Suppressor macrophage treated with lipopolysaccharide for 4 hours (primary cell): ENCODE data around the gene MED8.
"Not testable (repeated sequence)": the region's sequence is repeated elsewhere in the genome, so short reads cannot be mapped to it uniquely, and the experiment has no call there.

Experiments used
- DNase-seq: peaks from one replicate; pipeline ENCODE4 v3.0.0-alpha.2; 2020

The MED8 gene

DNA sequence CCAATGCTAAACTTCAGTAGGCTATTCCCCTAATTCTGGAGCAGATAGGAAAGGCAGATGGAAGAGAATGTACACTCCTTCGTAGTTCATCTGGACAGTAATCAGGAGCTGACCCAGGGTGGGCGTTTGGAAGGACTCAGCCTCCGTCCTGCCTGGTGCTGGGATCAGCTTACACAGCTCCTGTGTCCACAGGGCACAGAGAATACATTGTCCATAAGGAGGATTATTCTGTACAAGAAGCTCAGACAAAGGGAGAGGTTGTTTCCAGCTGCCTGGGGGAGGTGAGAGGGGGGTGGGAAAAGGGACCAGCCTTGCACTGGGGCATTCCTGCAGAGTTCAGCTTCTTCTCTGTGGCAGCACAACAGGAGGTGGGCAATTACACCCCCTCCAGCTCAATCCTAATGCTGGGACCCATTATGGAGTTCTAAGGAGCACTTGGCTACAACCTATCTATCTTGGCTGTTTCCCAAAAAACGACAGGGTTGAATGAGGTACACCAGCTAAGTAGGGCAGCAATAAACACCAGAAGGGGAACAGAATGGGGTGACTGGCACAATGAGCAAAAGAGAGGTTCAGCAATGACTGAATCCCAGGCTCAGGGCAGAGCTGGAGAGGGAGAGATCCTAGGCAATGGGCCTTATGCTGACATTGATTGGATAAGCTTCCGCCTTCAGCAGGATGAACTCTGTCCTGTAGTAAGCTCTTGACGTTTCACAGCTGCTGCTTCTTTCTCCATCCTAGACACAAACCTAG, 7.4 kb downstream of the MED8 start:
- DNase-seq = no peak

DNA sequence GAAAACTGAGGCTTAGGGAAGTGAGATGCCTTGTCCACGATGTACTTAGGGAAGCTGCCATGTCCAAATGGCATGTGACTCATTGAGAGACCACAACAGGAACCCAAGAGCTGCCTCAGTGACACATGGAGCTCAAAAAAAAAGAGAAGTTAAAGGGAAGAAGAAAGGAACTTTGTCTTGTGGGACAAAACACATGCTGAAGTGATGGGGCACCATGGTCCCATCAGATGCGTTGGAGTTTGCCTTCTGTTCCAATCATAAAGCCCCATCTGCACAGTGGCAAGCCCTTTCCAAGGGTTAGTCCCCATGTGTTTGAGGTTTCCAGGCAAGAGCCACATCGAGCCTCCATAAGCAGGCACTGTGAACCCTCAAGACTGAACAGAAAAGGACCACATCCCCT, 8.0 kb downstream of the MED8 start:
- DNase-seq = peak; percentile 90

DNA sequence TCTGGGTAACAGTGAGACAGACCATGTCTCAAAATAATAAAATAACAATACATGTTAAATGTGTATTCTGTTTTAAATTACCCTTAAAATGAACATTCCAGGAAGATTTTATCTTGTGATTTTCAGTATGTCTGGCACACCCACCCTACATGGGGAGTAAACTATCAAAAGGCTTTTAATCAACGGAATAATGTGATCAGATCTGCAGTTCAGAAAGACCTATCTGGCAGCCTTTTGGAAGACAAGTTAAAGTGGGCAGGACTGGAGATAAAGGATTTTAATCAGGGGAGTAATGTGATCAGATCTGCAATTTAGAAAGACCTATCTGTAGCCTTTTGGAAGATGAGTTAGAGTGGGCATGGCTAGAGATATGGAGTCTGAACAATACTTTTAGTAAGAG, 10.1 kb downstream of the MED8 start:
- DNase-seq = no peak

DNA sequence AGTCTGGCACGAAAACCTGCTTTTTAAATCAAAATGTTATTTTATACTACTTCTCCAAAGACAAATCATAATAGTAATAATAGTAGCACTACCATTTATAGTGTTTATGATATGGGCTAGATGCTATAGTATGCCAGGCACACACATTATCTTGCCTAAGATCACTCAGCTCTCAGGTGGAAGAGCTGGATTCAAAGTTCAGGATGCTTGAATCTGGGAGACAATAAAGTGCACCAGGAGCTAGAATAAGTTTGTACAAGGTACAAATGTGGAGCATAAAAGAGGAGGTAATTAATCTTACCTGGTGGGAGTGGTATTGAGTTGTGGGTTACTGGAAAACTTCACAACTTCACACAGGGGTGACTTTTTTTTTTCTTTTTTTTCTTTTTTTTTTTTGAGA, 11.8 kb downstream of the MED8 start:
- no peak for DNase-seq

DNA sequence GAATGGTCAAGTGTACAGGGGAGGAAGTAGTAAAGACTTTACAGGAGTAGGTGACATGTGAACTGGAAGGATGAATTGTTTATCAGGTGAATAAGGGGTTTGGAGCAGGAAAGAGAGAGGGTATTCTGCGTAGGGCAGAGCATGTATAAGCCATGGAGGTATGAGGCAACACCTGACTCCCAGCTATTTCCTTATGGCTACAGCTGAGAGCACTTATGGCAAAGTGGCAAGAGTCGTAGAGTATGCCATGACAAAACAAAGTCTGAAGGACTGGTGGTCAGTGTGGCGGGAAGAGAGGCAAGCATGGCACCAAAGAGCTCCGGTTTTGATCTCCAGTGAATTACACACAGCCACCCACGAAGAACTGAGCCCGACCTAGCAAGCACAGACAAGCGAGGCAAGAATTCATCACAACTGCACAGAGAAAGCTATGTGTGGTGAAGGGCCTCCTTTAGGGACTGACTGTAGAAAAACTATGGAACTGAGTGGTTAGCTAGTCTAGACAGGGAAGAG, 12.8 kb downstream of the MED8 start:
- DNase-seq = no peak

DNA sequence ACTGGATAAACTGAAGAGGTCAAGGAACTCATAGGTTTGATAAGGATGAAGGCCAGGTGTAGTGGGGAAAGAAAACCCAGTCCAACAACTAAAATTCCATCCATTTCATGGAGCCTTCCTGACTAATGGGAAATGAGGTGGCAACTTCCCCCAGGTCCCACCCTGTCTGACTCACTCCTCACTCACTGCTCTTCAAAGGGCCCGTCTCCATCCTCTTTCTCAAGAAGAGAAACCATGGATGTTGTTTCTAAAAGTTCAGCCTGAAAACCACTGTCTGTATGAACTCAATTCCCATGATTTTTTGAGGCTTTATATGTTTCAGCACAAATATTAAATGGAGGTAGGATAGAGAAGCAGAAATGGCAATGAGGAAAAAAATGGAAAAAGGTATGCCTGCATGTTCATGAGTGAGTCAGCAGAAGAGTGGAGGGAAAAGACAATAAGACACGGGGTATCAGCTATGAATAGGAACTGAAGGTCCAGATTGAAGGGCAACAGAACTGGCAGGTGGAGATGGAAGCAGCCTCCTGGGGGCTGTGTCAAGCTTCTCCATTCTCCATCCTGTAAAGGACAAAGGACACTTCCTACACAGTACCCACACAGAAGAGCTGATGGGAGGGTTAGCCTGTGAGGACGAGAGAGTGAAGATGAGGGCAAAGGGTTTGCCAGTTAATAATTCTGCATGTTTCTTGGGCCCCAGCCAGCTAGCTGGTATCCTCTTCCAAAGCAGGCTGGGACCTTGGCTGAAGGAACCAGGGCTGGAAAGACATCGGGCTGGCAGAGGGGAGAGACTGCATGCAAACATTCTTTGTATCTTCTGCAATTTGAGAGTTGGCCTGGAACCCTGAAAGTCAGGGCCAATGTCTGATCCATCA, 16.3 kb downstream of the MED8 start:
- peak; percentile 46 for DNase-seq

DNA sequence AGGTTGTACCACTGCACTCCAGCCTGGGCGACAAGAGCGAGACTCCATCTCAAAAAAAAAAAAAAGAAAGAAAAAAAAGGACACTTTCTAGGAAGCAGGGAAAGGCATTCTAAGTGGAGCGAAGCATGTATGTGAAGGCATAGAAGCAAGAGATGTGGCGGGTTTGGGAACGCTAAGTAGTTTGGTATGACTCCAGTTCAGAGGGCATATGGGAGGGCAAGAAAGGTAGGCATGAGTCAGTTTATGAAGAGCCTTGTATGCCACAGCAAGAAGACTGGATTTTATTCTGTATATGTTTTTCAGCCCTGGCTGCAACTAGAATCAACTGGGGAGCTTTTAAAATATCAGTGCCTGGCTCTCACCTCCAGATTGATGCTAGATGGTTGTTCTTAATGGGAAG, 17.4 kb downstream of the MED8 start:
- no peak for DNase-seq

DNA sequence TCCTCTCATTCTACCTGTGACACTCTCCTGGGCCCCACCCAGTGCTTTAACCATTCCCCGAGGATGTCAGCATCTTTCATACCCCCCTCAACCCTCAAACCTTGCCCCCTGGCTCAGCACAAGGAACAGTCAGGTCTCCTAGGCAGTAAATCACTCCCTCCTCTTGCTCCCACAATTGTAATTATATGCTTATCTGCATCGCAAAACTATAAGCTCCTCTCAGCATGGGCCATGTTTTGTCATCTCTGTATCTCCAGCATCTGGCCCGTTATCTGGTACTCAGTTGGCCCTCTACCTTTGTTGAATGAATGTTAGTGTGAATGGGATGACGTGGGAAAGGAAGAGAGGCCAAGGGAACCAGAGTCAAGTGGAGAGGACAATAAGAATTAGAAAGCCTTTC, 19.0 kb downstream of the MED8 start:
- DNase-seq = no peak

DNA sequence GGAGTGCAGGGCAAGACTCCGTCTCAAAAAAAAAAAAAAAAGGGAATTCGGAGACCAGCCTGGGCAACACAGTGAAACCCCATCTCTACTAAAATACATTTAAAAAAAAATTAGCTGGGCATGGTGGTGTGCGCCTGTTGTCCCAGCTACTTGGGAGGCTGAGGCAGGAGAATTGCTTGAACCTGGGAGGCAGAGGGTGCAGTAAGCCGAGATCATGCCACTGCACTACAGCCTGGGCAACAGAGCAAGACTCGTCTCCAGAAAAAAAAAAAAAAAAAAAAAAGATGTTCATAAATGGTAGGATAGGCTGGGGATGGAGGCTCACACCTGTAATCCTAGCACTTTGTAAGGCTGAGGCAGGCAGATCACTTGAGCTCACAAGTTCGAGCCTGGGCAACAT, 19.8 kb downstream of the MED8 start:
- DNase-seq = not testable (repeated sequence)

DNA sequence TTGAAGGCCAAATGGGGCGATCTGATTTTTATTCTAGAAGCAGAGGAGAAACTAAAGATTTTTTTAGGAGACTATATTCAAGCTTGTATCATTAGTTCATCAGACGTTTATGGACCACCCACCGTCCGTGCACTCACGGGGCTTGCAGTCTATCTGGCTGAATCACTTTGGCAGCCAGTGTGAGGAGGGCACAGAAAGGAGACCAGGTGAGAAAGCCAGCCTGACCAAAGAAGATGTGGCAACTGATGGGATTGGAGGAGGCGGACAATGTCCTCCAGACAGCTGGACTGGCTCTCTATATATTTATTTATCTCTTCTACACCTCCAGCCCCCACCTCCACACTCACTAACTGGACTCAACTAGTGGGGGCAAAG, 21.0 kb downstream of the MED8 start:
- no peak for DNase-seq

DNA sequence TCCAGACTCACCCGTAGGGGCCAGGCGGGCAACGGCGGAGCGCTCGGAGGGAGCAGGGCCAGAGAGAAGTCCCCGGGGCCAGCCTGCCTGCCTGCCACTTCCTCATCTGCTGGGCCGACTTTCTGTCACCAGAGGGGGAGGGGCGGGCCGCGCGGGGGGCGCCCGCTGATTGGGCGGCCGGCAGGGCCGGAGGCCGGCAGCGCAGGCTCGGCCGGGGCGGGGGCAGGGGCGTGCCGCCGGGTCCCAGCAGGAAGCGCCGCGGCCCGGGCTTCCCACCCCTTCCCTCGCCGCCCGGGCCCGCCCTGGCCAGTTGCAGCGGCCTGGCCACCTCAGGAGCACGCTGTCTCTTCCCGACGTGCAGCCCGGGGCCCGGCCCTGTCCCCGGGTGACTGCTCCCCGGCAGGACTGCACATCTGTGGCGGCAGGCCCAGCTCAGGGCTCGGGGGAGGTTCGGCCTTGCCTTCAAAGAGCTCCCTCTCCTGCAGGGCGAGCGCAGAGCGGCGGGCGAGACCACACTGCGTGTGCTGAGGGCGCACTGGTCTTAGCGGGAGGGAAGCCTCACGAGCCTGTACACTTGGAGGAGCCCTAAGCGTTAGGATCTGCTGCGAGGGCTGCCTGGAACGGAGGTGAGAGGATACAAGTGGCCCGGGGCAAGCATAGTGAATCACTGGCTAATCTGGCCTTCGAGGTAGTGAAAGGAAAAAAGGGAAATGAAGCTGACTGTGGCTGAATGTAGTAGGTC, 21.5 kb downstream of the MED8 start, which contains the start of gene ELOVL1:
Gene ELOVL1 (minus strand): TSS at position 108 of the 742 bp plus-strand sequence. CDS start 2,402 bp downstream, outside the sequence.
- DNase-seq = peak; percentile 97

DNA sequence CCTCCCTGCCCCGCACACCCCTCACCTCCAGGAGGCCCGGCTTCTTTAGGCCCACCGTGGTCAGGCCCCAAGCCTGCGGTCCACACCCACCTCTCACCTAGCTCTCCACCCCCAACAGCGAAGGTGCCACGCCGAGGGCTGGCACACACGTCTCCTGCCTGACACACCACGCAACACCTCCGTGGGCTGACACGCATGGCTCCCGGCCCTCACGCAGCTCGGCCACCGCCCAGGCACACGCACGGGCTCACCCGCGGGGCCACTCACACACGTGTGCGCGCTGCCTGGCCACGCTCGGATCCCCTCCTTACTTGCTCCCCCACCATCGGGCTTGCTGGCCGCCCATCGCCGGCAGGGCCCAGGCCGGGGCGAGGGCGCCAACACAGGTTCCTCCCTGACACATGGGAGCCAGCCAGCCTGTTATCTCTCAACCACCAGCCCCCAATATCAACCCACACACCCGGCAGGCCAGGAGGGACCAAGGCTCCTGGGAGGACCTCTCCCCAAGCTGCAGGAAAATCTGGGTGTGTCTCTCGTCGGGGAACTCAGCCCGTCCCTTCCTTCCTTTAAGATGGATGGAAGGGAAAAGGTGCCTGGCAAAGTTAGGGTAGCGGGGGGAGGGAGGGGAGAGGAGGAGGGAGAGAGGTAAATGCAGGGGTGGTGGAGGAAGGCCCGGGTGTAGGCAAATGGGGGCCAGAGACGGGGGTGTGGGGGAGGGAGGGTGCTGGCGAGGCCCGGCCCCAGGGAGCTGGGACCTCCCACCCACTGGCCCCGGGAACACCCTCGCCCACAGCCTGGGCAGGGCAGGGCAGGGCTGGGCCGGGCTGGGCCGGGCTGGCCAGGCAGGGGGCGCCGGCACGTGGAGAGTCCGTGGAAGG, 22.3 kb downstream of the MED8 start:
- peak; percentile 29 for DNase-seq

DNA sequence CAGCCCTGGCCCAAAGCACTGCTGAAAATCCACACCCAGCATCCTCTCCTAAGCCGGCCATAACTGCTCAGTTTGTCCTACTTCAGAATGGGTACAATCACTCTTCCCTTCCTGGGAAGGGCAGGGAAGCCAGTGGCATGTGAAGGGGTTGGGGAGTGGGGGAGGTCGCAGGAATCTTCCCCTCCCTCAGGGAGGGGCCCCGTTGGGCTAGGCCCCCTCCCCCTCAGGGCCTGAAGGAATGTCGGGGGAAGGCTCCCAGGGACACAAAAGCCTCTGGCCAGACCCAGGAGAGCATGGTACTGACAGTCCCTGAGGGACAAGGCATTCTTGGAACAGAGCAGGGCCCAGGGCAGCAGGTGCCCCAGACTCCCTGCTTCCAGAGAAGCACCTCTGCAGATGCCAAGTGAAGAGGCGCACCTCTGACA, 23.0 kb downstream of the MED8 start:
- no peak for DNase-seq

DNA sequence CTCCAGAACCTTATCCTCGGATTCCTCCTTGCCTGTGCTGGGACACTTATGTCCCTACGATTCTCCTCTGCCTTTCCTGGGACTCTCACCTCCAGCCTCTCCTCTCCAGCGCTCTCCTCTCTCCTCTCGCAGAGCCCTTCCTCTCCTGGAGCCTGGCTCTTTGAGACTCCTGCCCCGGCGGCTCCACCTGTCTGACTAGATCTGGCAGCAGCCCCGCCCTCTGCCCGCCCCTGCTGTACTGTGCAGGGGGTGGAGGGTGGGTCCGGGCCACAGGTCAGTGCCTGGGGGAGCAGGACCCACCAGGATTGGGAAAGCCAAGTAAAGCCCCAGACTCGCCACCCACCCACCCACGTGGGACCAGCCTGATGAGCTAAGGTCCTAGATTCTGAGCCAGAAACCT, 23.4 kb downstream of the MED8 start:
- no peak for DNase-seq

DNA sequence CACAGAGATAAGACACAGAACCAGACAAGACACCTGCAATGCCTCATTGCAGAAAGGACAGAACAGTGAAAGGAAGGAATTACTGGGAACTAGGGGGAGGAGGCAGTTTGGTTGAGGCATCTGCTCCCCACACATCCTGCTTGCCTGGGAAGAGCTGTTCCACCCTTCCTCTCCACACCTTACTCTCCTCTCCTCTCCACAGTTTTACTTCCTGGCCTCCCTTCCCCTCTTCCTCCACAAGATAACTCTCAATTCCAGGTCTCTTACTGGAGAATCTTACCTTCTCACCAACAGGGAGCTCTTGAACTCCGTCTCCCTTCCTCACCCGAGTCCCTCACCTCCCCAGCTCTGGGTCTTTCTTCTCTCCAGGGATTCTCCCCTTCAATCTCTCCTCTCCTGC, 23.9 kb downstream of the MED8 start:
- no peak for DNase-seq

DNA sequence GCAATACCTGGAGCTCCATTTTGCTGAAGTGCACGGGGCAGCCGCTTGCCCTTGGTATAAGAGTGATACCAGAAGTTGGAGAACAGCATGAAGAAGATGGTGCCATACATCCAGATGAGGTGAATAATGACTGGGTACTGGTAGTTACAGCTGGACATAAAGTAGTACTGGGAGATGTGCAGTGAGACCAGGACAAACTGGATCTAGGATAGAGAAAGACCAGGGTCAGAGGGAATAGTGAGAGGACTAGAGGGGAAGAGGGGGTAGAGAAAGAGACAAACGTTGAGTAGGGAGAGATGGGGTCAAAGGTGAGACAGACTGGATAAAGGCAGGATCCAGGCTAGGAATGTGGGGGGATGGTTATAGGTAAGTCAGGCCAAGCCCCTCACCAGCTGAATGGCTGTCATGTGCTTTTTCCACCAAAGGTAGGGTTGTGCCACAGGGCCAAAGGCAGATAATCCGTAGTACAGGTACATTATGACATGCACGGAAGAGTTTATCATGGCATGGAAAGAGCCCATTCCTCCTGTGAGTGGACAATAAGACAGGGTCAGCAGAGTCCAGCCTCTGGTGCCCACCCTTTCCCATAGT, 25.6 kb downstream of the MED8 start:
- DNase-seq = no peak

DNA sequence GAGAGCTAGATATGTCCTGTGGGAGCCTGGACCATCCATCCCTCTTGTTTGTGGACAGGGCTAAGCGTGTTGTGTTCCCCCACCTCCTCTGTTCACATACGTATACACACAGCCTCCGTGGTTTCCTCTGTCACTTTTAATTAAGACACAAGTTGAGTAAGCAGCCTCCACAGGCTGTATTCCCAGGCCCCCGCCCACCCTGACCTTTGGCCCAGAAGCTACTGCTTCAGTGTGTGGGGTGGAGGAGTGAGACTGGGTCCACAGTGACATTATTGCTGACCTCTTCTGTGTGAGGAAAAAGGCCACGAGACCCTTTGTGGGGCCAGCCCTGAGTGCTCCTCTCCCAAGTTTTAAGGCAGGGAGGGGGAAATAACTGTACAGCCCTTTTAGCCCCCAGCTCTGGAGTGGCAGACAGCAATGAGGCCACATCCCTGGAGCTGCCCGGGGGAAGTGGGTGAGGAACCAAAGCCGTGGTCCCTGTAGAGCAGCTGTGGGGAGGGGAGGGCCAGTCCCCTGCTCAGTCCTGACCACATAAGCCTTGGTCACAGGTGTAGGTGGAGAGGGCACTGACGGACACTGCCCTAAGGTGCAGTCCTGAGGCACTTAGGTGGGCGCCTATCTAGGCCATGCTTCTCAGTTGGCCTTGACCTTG, 26.2 kb downstream of the MED8 start:
- peak; percentile 29 for DNase-seq

DNA sequence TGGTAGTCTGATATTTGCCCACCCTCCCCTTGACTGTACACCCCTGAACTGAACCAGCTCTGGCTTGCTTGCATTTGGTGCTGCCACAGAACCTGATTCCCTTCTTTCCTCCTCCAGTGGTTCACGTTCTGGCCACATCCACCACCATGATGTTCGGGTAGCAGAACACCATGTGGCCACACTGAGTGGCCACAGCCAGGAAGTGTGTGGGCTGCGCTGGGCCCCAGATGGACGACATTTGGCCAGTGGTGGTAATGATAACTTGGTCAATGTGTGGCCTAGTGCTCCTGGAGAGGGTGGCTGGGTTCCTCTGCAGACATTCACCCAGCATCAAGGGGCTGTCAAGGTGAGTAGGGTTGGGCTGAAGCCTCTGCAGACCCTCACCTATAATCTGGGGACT, 29.0 kb downstream of the MED8 start:
- no peak for DNase-seq

DNA sequence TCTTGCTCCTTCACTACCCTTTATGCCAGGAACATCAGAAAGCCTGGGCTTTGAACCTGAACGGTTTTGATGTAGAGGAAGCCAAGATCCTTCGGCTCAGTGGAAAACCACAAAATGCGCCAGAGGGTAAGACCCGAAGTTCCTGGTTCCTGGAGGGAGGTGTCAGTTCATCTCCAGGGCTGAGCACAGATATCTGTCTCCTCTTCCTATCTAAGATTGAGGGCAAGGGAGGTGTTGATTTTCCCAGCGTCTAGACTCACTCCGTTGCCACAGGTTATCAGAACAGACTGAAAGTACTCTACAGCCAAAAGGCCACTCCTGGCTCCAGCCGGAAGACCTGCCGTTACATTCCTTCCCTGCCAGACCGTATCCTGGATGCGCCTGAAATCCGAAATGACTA, 29.9 kb downstream of the MED8 start:
- no peak for DNase-seq

DNA sequence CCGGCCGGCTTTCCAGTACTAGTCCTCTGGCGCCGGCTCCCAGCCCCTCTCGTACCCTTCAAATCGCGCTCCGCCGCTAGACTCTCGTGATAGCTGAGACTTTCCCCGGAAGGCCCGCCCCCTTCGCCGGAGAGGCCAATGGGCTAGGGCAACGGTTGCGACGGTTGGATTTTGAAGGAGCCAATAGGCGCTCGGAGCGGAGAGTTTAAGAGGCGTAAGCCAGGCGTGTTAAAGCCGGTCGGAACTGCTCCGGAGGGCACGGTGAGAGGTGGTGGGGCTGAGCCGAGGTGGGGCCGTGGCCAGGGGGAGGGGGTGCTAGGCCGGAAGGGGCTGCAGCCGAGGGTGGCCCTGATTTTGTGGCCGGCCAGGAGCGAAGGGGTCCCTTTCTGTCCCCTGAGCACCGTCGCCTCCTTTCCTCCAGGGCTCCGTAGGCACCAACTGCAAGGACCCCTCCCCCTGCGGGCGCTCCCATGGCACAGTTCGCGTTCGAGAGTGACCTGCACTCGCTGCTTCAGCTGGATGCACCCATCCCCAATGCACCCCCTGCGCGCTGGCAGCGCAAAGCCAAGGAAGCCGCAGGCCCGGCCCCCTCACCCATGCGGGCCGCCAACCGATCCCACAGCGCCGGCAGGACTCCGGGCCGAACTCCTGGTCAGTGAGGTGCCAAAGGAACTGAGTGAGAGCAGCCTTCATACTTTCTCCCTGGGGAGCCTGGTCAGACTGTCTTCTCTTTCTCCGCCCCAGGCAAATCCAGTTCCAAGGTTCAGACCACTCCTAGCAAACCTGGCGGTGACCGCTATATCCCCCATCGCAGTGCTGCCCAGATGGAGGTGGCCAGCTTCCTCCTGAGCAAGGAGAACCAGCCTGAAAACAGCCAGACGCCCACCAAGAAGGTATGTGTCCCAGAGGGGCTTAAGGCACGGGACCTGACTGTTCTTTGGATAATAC, 30.6 kb downstream of the MED8 start, which contains the start of gene CDC20:
Gene CDC20 (plus strand): TSS at position 236 of the 948 bp plus-strand sequence. CDS start 235 bp downstream, at position 471.
- DNase-seq = peak; percentile 99
